Activated T-helper 9 cell treated with anti-CD3 and anti-CD28 coated beads, Interleukin-2, amount 50 U/mL, for 16 hours (primary cell): Measurements from ENCODE around the gene JADE2.
"Not testable (repeated sequence)": the region's sequence is repeated elsewhere in the genome, so short reads cannot be mapped to it uniquely, and the experiment has no call there.

Source experiments
- DNase-seq: peaks from one replicate; pipeline ENCODE4 v3.0.0-alpha.2; 2020; ENCODE audit warnings: low read depth

The JADE2 gene

GRCh38 chr5:134592141-134592746 is 66.8 kb downstream of the JADE2 start:
- DNase-seq = no peak

GRCh38 chr5:134594336-134594735 is 68.9 kb downstream of the JADE2 start:
- no peak for DNase-seq

GRCh38 chr5:134594797-134595457 is 69.5 kb downstream of the JADE2 start:
- no peak for DNase-seq

- no peak for DNase-seq
Observed at GRCh38 chr5:134595458-134595838, 70.0 kb downstream of the JADE2 start.

- not testable (repeated sequence) for DNase-seq
Observed at GRCh38 chr5:134599820-134600219, 74.3 kb downstream of the JADE2 start.

GRCh38 chr5:134600600-134600999 is 75.1 kb downstream of the JADE2 start:
- DNase-seq = no peak

- DNase-seq = no peak
Observed at GRCh38 chr5:134603059-134603458, 77.6 kb downstream of the JADE2 start.

- no peak for DNase-seq
Observed at GRCh38 chr5:134604908-134605307, 79.4 kb downstream of the JADE2 start.

GRCh38 chr5:134606726-134607125 is 81.3 kb downstream of the JADE2 start:
- no peak for DNase-seq

GRCh38 chr5:134608555-134608954 is 83.1 kb downstream of the JADE2 start:
- no peak for DNase-seq

- no peak for DNase-seq
Observed at GRCh38 chr5:134609232-134609851, 83.9 kb downstream of the JADE2 start.

GRCh38 chr5:134610725-134611124 is 85.3 kb downstream of the JADE2 start:
- no peak for DNase-seq

- DNase-seq = no peak
Observed at GRCh38 chr5:134611515-134611914, 86.0 kb downstream of the JADE2 start.

- DNase-seq = no peak
Observed at GRCh38 chr5:134614450-134615085, 89.1 kb downstream of the JADE2 start.

- no peak for DNase-seq
Observed at GRCh38 chr5:134620634-134621033, 95.2 kb downstream of the JADE2 start.

GRCh38 chr5:134625559-134625958 is 100.1 kb downstream of the JADE2 start:
- no peak for DNase-seq

GRCh38 chr5:134626369-134627014 is 101.0 kb downstream of the JADE2 start:
- no peak for DNase-seq
